Measurements from ENCODE around the gene HNF1B. TPM values are rescaled to one million over a fixed set of nuclear protein-coding genes. Genes with fewer than 3 reads are reported as not detected.
A peak's percentile ranks its signal among the peaks of the same experiment; 100 is the strongest.

The HNF1B gene
- total and polyA plus RNA-seq, 4 donors = 4.1 to 18.9 (median 12.4) TPM

GRCh38 chr17:37779554-37779953, 34.7 kb upstream of the HNF1B start:
- no peak for TF ChIP-seq CTCF (IDR thresholded peaks at IDR 0.05; ENCODE audit: control extremely low read depth, extremely low read depth)
- 74 to 80% methylated on average over 4 of the region's 4 CpGs for WGBS, 2 donors
- no peak for ATAC-seq (ENCODE audit: insufficient read depth, low FRiP score)

GRCh38 chr17:37774504-37774903, 29.6 kb upstream of the HNF1B start:
- ATAC-seq (ENCODE audit: insufficient read depth, low FRiP score) (no peak), DNase-seq (no peak)
- Histone ChIP-seq H3K27me3 (ENCODE audit: control insufficient read depth in 3 of 3, insufficient read depth in 3 of 3, low read length in 2 of 3) (no peaks in the 10 kb centered on the region), H3K9ac (ENCODE audit: insufficient read depth in 1 of 2, low read length in 2 of 2) (no peak overlapping the region), H3K36me3 (ENCODE audit: control insufficient read depth in 4 of 4, insufficient read depth in 4 of 4, low read length in 4 of 4) (no peaks in the 10 kb centered on the region), H3K4me1 (ENCODE audit: control insufficient read depth in 5 of 5, insufficient read depth in 5 of 5, low read length in 5 of 5) (no peaks in the 10 kb centered on the region), H3K9me3 (ENCODE audit: control insufficient read depth in 4 of 4, insufficient read depth in 3 of 4, low read length in 3 of 4) (no peaks in the 10 kb centered on the region), H3K4me3 (no peak overlapping the region), H3K27ac (ENCODE audit: low read depth in 1 of 2, low read length in 1 of 2) (no peak overlapping the region)
- no peak for TF ChIP-seq CTCF (IDR thresholded peaks at IDR 0.05; ENCODE audit: control extremely low read depth, extremely low read depth)
- WGBS, 2 donors = 41 to 54% methylated on average over 5 of the region's 5 CpGs

More at GRCh38 chr17:37779554-37779953, 34.7 kb upstream of the HNF1B start:
- Histone ChIP-seq H3K27ac (ENCODE audit: low read depth in 1 of 2, low read length in 1 of 2) (no peak overlapping the region), H3K36me3 (ENCODE audit: control insufficient read depth in 4 of 4, insufficient read depth in 4 of 4, low read length in 4 of 4) (no peaks in the 10 kb centered on the region), H3K9ac (ENCODE audit: insufficient read depth in 1 of 2, low read length in 2 of 2) (no peak overlapping the region), H3K4me1 (ENCODE audit: control insufficient read depth in 5 of 5, insufficient read depth in 5 of 5, low read length in 5 of 5) (no peaks in the 10 kb centered on the region), H3K27me3 (ENCODE audit: control insufficient read depth in 3 of 3, insufficient read depth in 3 of 3, low read length in 2 of 3) (no peaks in the 10 kb centered on the region), H3K4me3 (no peak overlapping the region), H3K9me3 (ENCODE audit: control insufficient read depth in 4 of 4, insufficient read depth in 3 of 4, low read length in 3 of 4) (peaks cover 0 to 4% (median 0%) of the 10 kb centered on the region in 4 donors)
- DNase-seq = peak in 2 of 3 donors; percentile 31 to 34

DNA sequence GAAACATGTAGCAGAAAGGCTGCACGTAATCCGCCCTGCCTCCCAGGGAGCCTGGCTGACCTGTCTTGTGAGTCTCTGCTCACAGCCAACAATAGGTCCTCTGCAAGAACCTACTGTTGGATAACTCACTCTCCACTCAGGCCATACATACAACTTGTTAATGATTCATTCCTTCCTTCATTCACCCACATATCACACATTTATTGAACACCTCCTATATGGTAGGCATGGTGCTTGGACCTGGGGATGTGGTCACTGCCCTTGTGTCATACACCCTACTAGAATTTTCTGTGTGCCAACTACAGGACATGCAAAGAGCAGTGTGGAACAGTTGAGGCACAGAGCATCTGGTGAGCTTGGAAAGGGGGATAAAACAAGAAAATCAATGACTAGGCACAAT, 28.1 kb upstream of the HNF1B start:
- Histone ChIP-seq H3K36me3 (ENCODE audit: control insufficient read depth in 4 of 4, insufficient read depth in 4 of 4, low read length in 4 of 4) (no peaks in the 10 kb centered on the region), H3K9ac (ENCODE audit: insufficient read depth in 1 of 2, low read length in 2 of 2) (no peak overlapping the region), H3K9me3 (ENCODE audit: control insufficient read depth in 4 of 4, insufficient read depth in 3 of 4, low read length in 3 of 4) (peaks cover 0 to 4% (median 0%) of the 10 kb centered on the region in 4 donors), H3K27ac (ENCODE audit: low read depth in 1 of 2, low read length in 1 of 2) (no peak overlapping the region), H3K4me3 (no peak overlapping the region), H3K27me3 (ENCODE audit: control insufficient read depth in 3 of 3, insufficient read depth in 3 of 3, low read length in 2 of 3) (no peaks in the 10 kb centered on the region), H3K4me1 (ENCODE audit: control insufficient read depth in 5 of 5, insufficient read depth in 5 of 5, low read length in 5 of 5) (no peaks in the 10 kb centered on the region)
- no peak for DNase-seq
- ATAC-seq (ENCODE audit: insufficient read depth, low FRiP score) = no peak
- TF ChIP-seq CTCF (IDR thresholded peaks at IDR 0.05; ENCODE audit: control extremely low read depth, extremely low read depth) = no peak
- WGBS, 2 donors = 97 to 98% methylated on average over 2 of the region's 2 CpGs

All from lung (tissue), 12 donors.